K562 (cell line): ENCODE results near the gene POGLUT2. TPM values are rescaled to one million over a fixed set of nuclear protein-coding genes. Genes with fewer than 3 reads are reported as not detected.

Experiments used
- ARID4B ChIP-seq: sonication (generic); formaldehyde crosslinking; IDR thresholded peaks from 2 replicates; pipeline ENCODE4 v1.8.0; 2022; ENCODE audit warnings: mild to moderate bottlenecking, missing genetic modification reagents
- ATF1 ChIP-seq, 2 experiments: fragments of 450-650 bp in 1 of 2; IDR thresholded peaks; 2 replicates each; pipeline ENCODE4 v1.6.1; 2016; ENCODE audit warnings: missing compliant biosample characterization in 1 of 2, missing genetic modification characterization in 1 of 2
- EP300 ChIP-seq: IDR thresholded peaks from 2 replicates; pipeline ENCODE4 v1.6.1; 2012; ENCODE audit warnings: low read length, improper control_type of control experiment
- FIP1L1 ChIP-seq: fragments of 200-400 bp; formaldehyde crosslinking; IDR thresholded peaks from 2 replicates; pipeline ENCODE4 v1.6.1; 2018; ENCODE audit warnings: mild to moderate bottlenecking, low read depth, low read length; ENCODE audit not compliant: poor library complexity, severe bottlenecking
- GATAD2B ChIP-seq: fragments of 450-650 bp; IDR thresholded peaks from 2 replicates; pipeline ENCODE4 v1.6.1; 2017; ENCODE audit warnings: mild to moderate bottlenecking, borderline replicate concordance
- KAT7 ChIP-seq: sonication (generic); formaldehyde crosslinking; IDR thresholded peaks from 2 replicates; pipeline ENCODE4 v1.8.0; 2022; ENCODE audit warnings: missing genetic modification reagents, mild to moderate bottlenecking, borderline replicate concordance
- MAZ ChIP-seq, 2 experiments: fragments of 450-650 bp in 1 of 2; sonication (generic) in 1 of 2; formaldehyde crosslinking; IDR thresholded peaks in 1 of 2; conservative IDR thresholded peaks in 1 of 2; 2 replicates each; pipeline versions ENCODE4 v1.4.0 to v1.5.0; 2020; ENCODE audit warnings: mild to moderate bottlenecking in 1 of 2, missing genetic modification reagents in 1 of 2
- MYNN ChIP-seq, 2 experiments: sonication (generic); formaldehyde crosslinking in 1 of 2; IDR thresholded peaks; 2 replicates each; pipeline versions ENCODE4 v1.5.0 to v1.6.1; 2016 to 2020; ENCODE audit warnings: antibody characterized with exemption in 1 of 2, missing genetic modification reagents in 1 of 2
- NCOA4 ChIP-seq: fragments of 450-650 bp; IDR thresholded peaks from 2 replicates; pipeline ENCODE4 v1.6.1; 2018; ENCODE audit warnings: mild to moderate bottlenecking; ENCODE audit not compliant: partially characterized antibody
- POLR2A ChIP-seq: fragments of 450-650 bp; conservative IDR thresholded peaks from 2 replicates; pipeline ENCODE4 v1.6.1; 2016
- POLR3G ChIP-seq: IDR thresholded peaks from 2 replicates; pipeline ENCODE4 v1.6.1; 2011; ENCODE audit not compliant: insufficient read length, insufficient replicate concordance; ENCODE audit errors: extremely low read depth
- RFX5 ChIP-seq: IDR thresholded peaks from 2 replicates; pipeline ENCODE4 v1.6.1; 2011; ENCODE audit warnings: low read depth, mild to moderate bottlenecking, improper control_type of control experiment, low read length
- RNF219 ChIP-seq: fragments of 250-450 bp; sonication (Bioruptor Pico); IDR thresholded peaks from 2 replicates; pipeline ENCODE4 v1.5.0; 2022; ENCODE audit warnings: mild to moderate bottlenecking
- YY1 ChIP-seq, 3 experiments: IDR thresholded peaks; 2 replicates each; pipeline ENCODE4 v1.6.1; 2011; ENCODE audit warnings: low read length in 2 of 3, mild to moderate bottlenecking in 2 of 3, moderate library complexity in 2 of 3, borderline replicate concordance in 1 of 3, control low read depth in 1 of 3, low read depth in 1 of 3; ENCODE audit not compliant: insufficient read depth in 3 of 3, insufficient replicate concordance in 2 of 3, control insufficient read depth in 1 of 3, insufficient read length in 1 of 3; ENCODE audit errors: extremely low read depth in 1 of 3
- ZC3H11A ChIP-seq: IDR thresholded peaks from 2 replicates; pipeline ENCODE4 v1.6.1; 2012; ENCODE audit warnings: low read depth, low read length, improper control_type of control experiment
- ZNF347 ChIP-seq: fragments of 450-650 bp; formaldehyde crosslinking; IDR thresholded peaks from 2 replicates; pipeline ENCODE4 v1.4.0; 2020; ENCODE audit warnings: low read depth, mild to moderate bottlenecking, moderate library complexity
- polyA plus RNA-seq, 8 experiments: library from polyadenylated mRNA; depleted of rRNA in 4 of 8; stranded (reverse) in 5 of 8; unstranded in 3 of 8; fragments of >200 nt; fragmentation: Nextera tagmentation in 2 of 8; fragmentation: Illumina TruSeq in 1 of 8; extraction: Ambion mirVana in 2 of 8; extraction: Trizol in 1 of 8; gene quantifications; 2 replicates each; pipeline versions ENCODE4 v1.2.1 to v1.2.3, GENCODE V29; 2011 to 2014; ENCODE audit warnings: inconsistent platforms in 1 of 8, missing spikeins in 1 of 8
- total RNA-seq, 7 experiments: library from RNA; depleted of rRNA in 6 of 7; stranded (reverse); fragments of >200 nt in 6 of 7; fragmentation: Illumina TruSeq in 2 of 7; extraction: Trizol in 2 of 7; gene quantifications; 2 replicates each; pipeline versions ENCODE4 v1.2.1 to v1.2.3, GENCODE V29; 2011 to 2021; ENCODE audit warnings: low replicate concordance in 1 of 7
- TF ChIP-seq, protein P1 (sequence below), 3 experiments: IDR thresholded peaks in 2 of 3; conservative IDR thresholded peaks in 1 of 3; 2 replicates each; pipeline ENCODE4 v1.5.1; 2011 to 2012; ENCODE audit warnings: low read length in 3 of 3, mild to moderate bottlenecking in 3 of 3, control low read depth in 2 of 3, improper control_type of control experiment in 1 of 3, inconsistent platforms in 1 of 3, low read depth in 1 of 3, mixed read lengths in 1 of 3, moderate library complexity in 1 of 3; ENCODE audit not compliant: insufficient read depth in 2 of 3

Gene POGLUT2
- total and polyA plus RNA-seq, 9 of the 15 experiments (the other 6 are each of a cell fraction or from before 2014, with no cell fraction given), result 3.8 to 11.8 (median 10.8) TPM

GRCh38 chr13:102845630-102846260 is 47.0 kb upstream of the POGLUT2 start, which contains the start of gene ERCC5 (continued):
- TF ChIP-seq ARID4B (CRISPR knock-in tag) (peak; percentile 67; the same call in 1 of the 2 replicates), GATAD2B (no peak), KAT7 (CRISPR knock-in tag) (peak; percentile 72; the same call in 1 of the 2 replicates), MAZ (CRISPR knock-in tag; conservative IDR thresholded peaks at IDR 0.05 in 1 of 2, IDR thresholded peaks at IDR 0.05 in 1 of 2) (peak; percentile 88 to 93), ATF1 (CRISPR knock-in tag; IDR thresholded peaks at IDR 0.05) (peak; percentile 75), ATF1 (tag; IDR thresholded peaks at IDR 0.05) (peak; percentile 99), RNF219 (CRISPR knock-in tag) (no peak), YY1 (IDR thresholded peaks at IDR 0.05; ENCODE audit: borderline replicate concordance in 1 of 3, control insufficient read depth in 1 of 3, extremely low read depth in 1 of 3, insufficient read depth in 3 of 3, insufficient read length in 1 of 3, insufficient replicate concordance in 2 of 3, low read depth in 1 of 3, low read length in 2 of 3) (peak in 2 of 3 experiments; percentile 77 to 87), FIP1L1 (no peak), RFX5 (no peak), ZC3H11A (no peak), EP300 (peak; percentile 45; the same call in 1 of the 2 replicates), NCOA4 (no peak), POLR3G (no peak), MYNN (IDR thresholded peaks at IDR 0.05) (peak; percentile 14; the same call in 1 of the 2 replicates), MYNN (CRISPR knock-in tag; IDR thresholded peaks at IDR 0.05) (no peak), ZNF347 (no peak), POLR2A (peak; percentile 87)
- TF ChIP-seq, protein P1, sequence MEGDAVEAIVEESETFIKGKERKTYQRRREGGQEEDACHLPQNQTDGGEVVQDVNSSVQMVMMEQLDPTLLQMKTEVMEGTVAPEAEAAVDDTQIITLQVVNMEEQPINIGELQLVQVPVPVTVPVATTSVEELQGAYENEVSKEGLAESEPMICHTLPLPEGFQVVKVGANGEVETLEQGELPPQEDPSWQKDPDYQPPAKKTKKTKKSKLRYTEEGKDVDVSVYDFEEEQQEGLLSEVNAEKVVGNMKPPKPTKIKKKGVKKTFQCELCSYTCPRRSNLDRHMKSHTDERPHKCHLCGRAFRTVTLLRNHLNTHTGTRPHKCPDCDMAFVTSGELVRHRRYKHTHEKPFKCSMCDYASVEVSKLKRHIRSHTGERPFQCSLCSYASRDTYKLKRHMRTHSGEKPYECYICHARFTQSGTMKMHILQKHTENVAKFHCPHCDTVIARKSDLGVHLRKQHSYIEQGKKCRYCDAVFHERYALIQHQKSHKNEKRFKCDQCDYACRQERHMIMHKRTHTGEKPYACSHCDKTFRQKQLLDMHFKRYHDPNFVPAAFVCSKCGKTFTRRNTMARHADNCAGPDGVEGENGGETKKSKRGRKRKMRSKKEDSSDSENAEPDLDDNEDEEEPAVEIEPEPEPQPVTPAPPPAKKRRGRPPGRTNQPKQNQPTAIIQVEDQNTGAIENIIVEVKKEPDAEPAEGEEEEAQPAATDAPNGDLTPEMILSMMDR (IDR thresholded peaks at IDR 0.05 in 2 of 3, conservative IDR thresholded peaks at IDR 0.05 in 1 of 3; ENCODE audit: insufficient read depth in 2 of 3, low read depth in 1 of 3, low read length in 3 of 3), result peak in 2 of 3 experiments; percentile 12 to 24; a peak in 1 of 6 replicates
